Measurements from ENCODE around the gene SULT1C2. TPM values are rescaled to one million over a fixed set of nuclear protein-coding genes. Genes with fewer than 3 reads are reported as not detected.
A peak's percentile ranks its signal among the peaks of the same experiment; 100 is the strongest.

SULT1C2 gene
- polyA plus RNA-seq, 4 donors, result 34.9 to 94.9 (median 61.9) TPM

- no peak for DNase-seq (ENCODE audit: low read depth in 4 of 4, low spot score in 2 of 4)
Observed at GRCh38 chr2:108287169-108287568, 1.5 kb upstream of the SULT1C2 start.

- no peak for DNase-seq (ENCODE audit: low read depth in 4 of 4, low spot score in 2 of 4)
Observed at GRCh38 chr2:108293850-108294249, 5.2 kb downstream of the SULT1C2 start.

- no peak for DNase-seq (ENCODE audit: low read depth in 4 of 4, low spot score in 2 of 4)
Observed at GRCh38 chr2:108297436-108298141, 8.9 kb downstream of the SULT1C2 start.

GRCh38 chr2:108301558-108301957 is 12.9 kb downstream of the SULT1C2 start:
- DNase-seq (ENCODE audit: low read depth in 4 of 4, low spot score in 2 of 4), result no peak

- DNase-seq (ENCODE audit: low read depth in 4 of 4, low spot score in 2 of 4), result no peak
Observed at GRCh38 chr2:108304975-108305374, 16.3 kb downstream of the SULT1C2 start.

- DNase-seq (ENCODE audit: low read depth in 4 of 4, low spot score in 2 of 4), result no peak
Observed at GRCh38 chr2:108305901-108306300, 17.2 kb downstream of the SULT1C2 start.

GRCh38 chr2:108309903-108310302 is 21.2 kb downstream of the SULT1C2 start:
- DNase-seq (ENCODE audit: low read depth in 4 of 4, low spot score in 2 of 4), result no peak

- no peak for DNase-seq (ENCODE audit: low read depth in 4 of 4, low spot score in 2 of 4)
Observed at GRCh38 chr2:108314586-108315296, 26.0 kb downstream of the SULT1C2 start.

- peak in 2 of 4 donors; percentile 41 to 43 for DNase-seq (ENCODE audit: low read depth in 4 of 4, low spot score in 2 of 4)
Observed at GRCh38 chr2:108315444-108315934, 26.8 kb downstream of the SULT1C2 start.

- peak in 2 of 4 donors; percentile 29 to 34 for DNase-seq (ENCODE audit: low read depth in 4 of 4, low spot score in 2 of 4)
Observed at GRCh38 chr2:108316033-108316432, 27.3 kb downstream of the SULT1C2 start.

- peak in 2 of 4 donors; percentile 43 to 49 for DNase-seq (ENCODE audit: low read depth in 4 of 4, low spot score in 2 of 4)
Observed at GRCh38 chr2:108316461-108317258, 28.0 kb downstream of the SULT1C2 start.

GRCh38 chr2:108320326-108320922 is 31.7 kb downstream of the SULT1C2 start:
- no peak for DNase-seq (ENCODE audit: low read depth in 4 of 4, low spot score in 2 of 4)

GRCh38 chr2:108323619-108324018 is 34.9 kb downstream of the SULT1C2 start:
- DNase-seq (ENCODE audit: low read depth in 4 of 4, low spot score in 2 of 4), result no peak

- DNase-seq (ENCODE audit: low read depth in 4 of 4, low spot score in 2 of 4), result no peak
Observed at GRCh38 chr2:108324531-108325255, 36.0 kb downstream of the SULT1C2 start.

GRCh38 chr2:108325756-108326155 is 37.1 kb downstream of the SULT1C2 start:
- DNase-seq (ENCODE audit: low read depth in 4 of 4, low spot score in 2 of 4), result no peak

GRCh38 chr2:108329771-108330170 is 41.1 kb downstream of the SULT1C2 start:
- DNase-seq (ENCODE audit: low read depth in 4 of 4, low spot score in 2 of 4), result no peak

GRCh38 chr2:108330979-108331378 is 42.3 kb downstream of the SULT1C2 start:
- peak in 1 of 4 donors; percentile 13 for DNase-seq (ENCODE audit: low read depth in 4 of 4, low spot score in 2 of 4)

- DNase-seq (ENCODE audit: low read depth in 4 of 4, low spot score in 2 of 4), result no peak
Observed at GRCh38 chr2:108345951-108346350, 57.3 kb downstream of the SULT1C2 start.

GRCh38 chr2:108346827-108347226 is 58.1 kb downstream of the SULT1C2 start:
- no peak for DNase-seq (ENCODE audit: low read depth in 4 of 4, low spot score in 2 of 4)

- no peak for DNase-seq (ENCODE audit: low read depth in 4 of 4, low spot score in 2 of 4)
Observed at GRCh38 chr2:108347786-108348185, 59.1 kb downstream of the SULT1C2 start.

Data from left renal cortex interstitium (tissue), 4 donors.